H1 (cell line): ENCODE data around the gene RALGAPA2. TPM values are rescaled to one million over a fixed set of nuclear protein-coding genes. Genes with fewer than 3 reads are reported as not detected.

Experiments used
- SIN3A ChIP-seq, 2 experiments: IDR thresholded peaks in 1 of 2; conservative IDR thresholded peaks in 1 of 2; 2 replicates each; pipeline ENCODE4 v1.6.1; 2011 to 2012; ENCODE audit warnings: low read length in 2 of 2, improper control_type of control experiment in 1 of 2, low read depth in 1 of 2, mild to moderate bottlenecking in 1 of 2
- polyA plus RNA-seq, 7 experiments: library from polyadenylated mRNA; depleted of rRNA in 3 of 7; stranded (reverse) in 5 of 7; unstranded in 2 of 7; fragments of >200 nt in 5 of 7; fragments of 200-250 nt in 2 of 7; gene quantifications; 1 replicate in 5 of 7; 2 replicates in 1 of 7; 4 replicates in 1 of 7; pipeline versions ENCODE4 v1.2.1 to v1.2.3, GENCODE V29; 2011 to 2013; ENCODE audit warnings: missing spikeins in 2 of 7, mixed read lengths in 2 of 7
- total RNA-seq: library from RNA; stranded (reverse); fragmentation: NEBNext Ultra II Directional; extraction: Animal tissue kit (Norgen Biotek cat#: 25700); gene quantifications from 2 replicates; pipeline ENCODE4 v1.2.1, GENCODE V29; 2021

RALGAPA2 gene
- total and polyA plus RNA-seq, 2 of the 8 experiments (the other 6 are each of a cell fraction or from before 2014, with no cell fraction given) = 5.1 to 25.5 TPM

DNA sequence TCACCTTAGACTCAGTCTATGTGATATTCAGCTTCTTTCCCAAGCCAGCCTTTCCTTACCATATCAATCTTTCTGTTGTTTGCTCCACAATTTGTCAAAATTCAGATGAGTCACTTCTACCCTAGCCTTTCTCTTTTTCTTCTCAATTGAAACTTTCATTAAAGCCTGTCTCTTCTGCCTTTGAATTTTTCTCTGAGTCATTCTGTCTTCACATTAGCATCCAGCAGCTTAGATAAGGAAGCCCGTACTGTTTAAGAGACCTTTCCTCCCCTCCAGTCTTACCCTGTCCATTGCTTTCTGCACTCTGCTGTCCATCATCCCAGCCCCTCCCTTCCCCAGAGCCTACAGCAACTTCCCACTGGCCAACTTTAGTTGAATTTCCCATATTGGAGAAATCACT, 34.9 kb upstream of the RALGAPA2 start (continued):
- TF ChIP-seq SIN3A (conservative IDR thresholded peaks at IDR 0.05 in 1 of 2, IDR thresholded peaks at IDR 0.05 in 1 of 2; ENCODE audit: low read depth in 1 of 2, low read length in 2 of 2) = no peak
